Measurements from ENCODE around the gene BLM.

DNA sequence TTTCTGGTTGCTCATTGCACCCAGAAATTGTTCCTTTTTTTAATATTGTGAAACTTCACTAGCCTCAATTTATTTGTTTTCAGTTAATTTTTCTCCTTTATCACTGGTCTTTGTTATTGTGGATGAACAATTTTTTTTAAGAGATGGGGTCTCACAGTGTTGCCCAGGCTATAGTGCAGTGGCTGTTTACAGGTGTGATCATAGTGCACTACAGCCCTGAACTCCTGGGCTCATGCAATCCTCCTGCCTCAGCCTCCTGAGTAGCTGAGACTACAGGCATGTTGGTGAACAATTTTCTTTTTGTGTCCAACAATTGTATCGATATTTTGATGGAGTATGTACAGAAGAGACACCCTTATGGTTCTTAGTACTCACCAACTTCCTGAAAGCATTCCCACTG, 26.3 kb downstream of the BLM start:
- no peak for TF ChIP-seq GATA2 (IDR thresholded peaks at IDR 0.05; ENCODE audit: low read depth, low read length)
- TF ChIP-seq GATA3 (IDR thresholded peaks at IDR 0.05; ENCODE audit: low read depth, low read length), result no peak

All from SH-SY5Y (cell line).